GM23338 (cell line): ENCODE results near the gene INKA1. TPM values are rescaled to one million over a fixed set of nuclear protein-coding genes. Genes with fewer than 3 reads are reported as not detected.

Experiments
- ATAC-seq: fragments of 200-7000 bp; cut with Tn5 transposase; 3 replicates; pipeline ENCODE4 v1.9.1; 2020
- DNase-seq: peaks from one replicate; pipeline ENCODE4 v3.0.0-alpha.2; 2015; ENCODE audit warnings: low spot score
- H2AFZ ChIP-seq: fragments of 200-600 bp; sonication (generic); 2 replicates; pipeline ENCODE4 v1.8.0; 2016; ENCODE audit warnings: antibody characterized with exemption, mild to moderate bottlenecking, moderate library complexity
- H3F3A ChIP-seq: fragments of 200-600 bp; sonication (generic); replicated peaks from 2 replicates; pipeline ENCODE4 v1.8.0; 2017; ENCODE audit warnings: antibody characterized with exemption, mixed run types, low read depth
- H3K27ac ChIP-seq: fragments of 200-600 bp; sonication (generic); 2 replicates; pipeline ENCODE4 v1.6.1; 2016; ENCODE audit warnings: low read depth
- H3K27me3 ChIP-seq: fragments of 200-600 bp; sonication (generic); 2 replicates; pipeline ENCODE4 v1.8.0; 2016; ENCODE audit warnings: mild to moderate bottlenecking, mixed run types, moderate library complexity; ENCODE audit not compliant: insufficient read depth
- H3K36me3 ChIP-seq: fragments of 200-600 bp; sonication (generic); 2 replicates; pipeline ENCODE4 v1.8.0; 2016; ENCODE audit warnings: mild to moderate bottlenecking; ENCODE audit not compliant: insufficient read depth
- H3K4me1 ChIP-seq: fragments of 200-600 bp; sonication (generic); 2 replicates; pipeline ENCODE4 v1.8.0; 2016; ENCODE audit warnings: mild to moderate bottlenecking, moderate library complexity; ENCODE audit not compliant: insufficient read depth
- H3K4me2 ChIP-seq: fragments of 200-600 bp; sonication (generic); 2 replicates; pipeline ENCODE4 v1.7.1; 2017; ENCODE audit warnings: mixed run types
- H3K4me3 ChIP-seq: fragments of 200-600 bp; sonication (generic); 2 replicates; pipeline ENCODE4 v1.6.1; 2016; ENCODE audit warnings: mixed run types
- H3K79me2 ChIP-seq: fragments of 200-600 bp; sonication (generic); replicated peaks from 2 replicates; pipeline ENCODE4 v1.8.0; 2017; ENCODE audit warnings: mild to moderate bottlenecking; ENCODE audit not compliant: insufficient read depth
- H3K9me2 ChIP-seq: fragments of 200-600 bp; sonication (generic); 2 replicates; pipeline ENCODE4 v1.8.0; 2017; ENCODE audit not compliant: insufficient read depth
- H4K20me1 ChIP-seq: fragments of 200-600 bp; sonication (generic); replicated peaks from 2 replicates; pipeline ENCODE4 v1.8.0; 2017; ENCODE audit warnings: mild to moderate bottlenecking; ENCODE audit not compliant: insufficient read depth
- H3K27ac Mint-ChIP-seq: 2 replicates; pipeline ENCODE4 v1.8.0; 2020; ENCODE audit warnings: inconsistent platforms, mild to moderate bottlenecking, moderate library complexity, mixed read lengths
- H3K27me3 Mint-ChIP-seq: 3 replicates; pipeline ENCODE4 v1.8.0; 2022; ENCODE audit warnings: low read depth, mild to moderate bottlenecking, moderate library complexity, mixed read lengths, inconsistent platforms; ENCODE audit not compliant: insufficient read depth, poor library complexity
- H3K36me3 Mint-ChIP-seq: 3 replicates; pipeline ENCODE4 v1.8.0; 2021; ENCODE audit warnings: low read depth, mild to moderate bottlenecking, inconsistent platforms, moderate library complexity, mixed read lengths
- H3K4me1 Mint-ChIP-seq: 3 replicates; pipeline ENCODE4 v1.8.0; 2020; ENCODE audit warnings: mild to moderate bottlenecking, inconsistent platforms, mixed read lengths
- H3K4me3 Mint-ChIP-seq: 3 replicates; pipeline ENCODE4 v1.8.0; 2021; ENCODE audit warnings: moderate library complexity, mild to moderate bottlenecking, inconsistent platforms, mixed read lengths
- H3K9me3 Mint-ChIP-seq: 3 replicates; pipeline ENCODE4 v1.8.0; 2020; ENCODE audit warnings: moderate library complexity, mild to moderate bottlenecking, inconsistent platforms, mixed read lengths
- CREB1 ChIP-seq: fragments of 250-450 bp; sonication (Bioruptor Pico); IDR thresholded peaks from 2 replicates; pipeline ENCODE4 v1.5.0; 2020; ENCODE audit warnings: low read depth, mild to moderate bottlenecking, moderate library complexity
- EZH2 ChIP-seq: fragments of 200-600 bp; sonication (generic); IDR thresholded peaks from one replicate; pipeline ENCODE4 v1.8.0; 2017; ENCODE audit warnings: antibody characterized with exemption, mild to moderate bottlenecking, low read depth; ENCODE audit not compliant: unreplicated experiment
- EZH2phosphoT487 ChIP-seq: fragments of 200-600 bp; sonication (generic); IDR thresholded peaks from one replicate; pipeline ENCODE4 v1.8.1; 2018; ENCODE audit warnings: antibody characterized with exemption; ENCODE audit not compliant: unreplicated experiment
- JUNB ChIP-seq: IDR thresholded peaks from one replicate; pipeline ENCODE4 v1.6.1; 2016; ENCODE audit warnings: antibody characterized with exemption; ENCODE audit not compliant: unreplicated experiment
- NANOG ChIP-seq: IDR thresholded peaks from 2 replicates; pipeline ENCODE4 v1.6.1; 2016; ENCODE audit warnings: antibody characterized with exemption, borderline replicate concordance
- POLR2AphosphoS5 ChIP-seq: IDR thresholded peaks from 2 replicates; pipeline ENCODE4 v1.6.1; 2016; ENCODE audit warnings: antibody characterized with exemption, low read depth
- STAT1 ChIP-seq: IDR thresholded peaks from one replicate; pipeline ENCODE4 v1.6.1; 2016; ENCODE audit warnings: antibody characterized with exemption; ENCODE audit not compliant: unreplicated experiment
- ZNF114 ChIP-seq: fragments of 250-450 bp; sonication (Bioruptor Pico); IDR thresholded peaks from 2 replicates; pipeline ENCODE4 v1.5.0; 2020; ENCODE audit warnings: mild to moderate bottlenecking, moderate library complexity
- ZNF331 ChIP-seq: fragments of 250-450 bp; sonication (Bioruptor Pico); IDR thresholded peaks from 2 replicates; pipeline ENCODE4 v1.5.0; 2020; ENCODE audit warnings: low read depth, mild to moderate bottlenecking, moderate library complexity
- polyA plus RNA-seq: library from polyadenylated mRNA; unstranded; fragments of >200 nt; fragmentation: Nextera tagmentation; extraction: Ambion mirVana; gene quantifications from 2 replicates; pipeline ENCODE4 v1.2.1, GENCODE V29; 2016
- total RNA-seq: library from RNA; depleted of rRNA; stranded (reverse); fragments of >200 nt; shearing (Covaris generic); gene quantifications from 2 replicates; pipeline ENCODE4 v1.2.3, GENCODE V29; 2014
- TF ChIP-seq, protein P1 (sequence below), 2 experiments: fragments of 200-600 bp in 1 of 2; sonication (generic) in 1 of 2; conservative IDR thresholded peaks; 2 replicates each; pipeline versions ENCODE4 v1.5.1 to v1.6.1; 2016 to 2017; ENCODE audit warnings: antibody characterized with exemption in 2 of 2, low read depth in 2 of 2, mild to moderate bottlenecking in 2 of 2, moderate library complexity in 1 of 2
- TF ChIP-seq, protein P2 (sequence below): IDR thresholded peaks from one replicate; pipeline ENCODE4 v1.6.1; 2018; ENCODE audit warnings: antibody characterized with exemption; ENCODE audit not compliant: unreplicated experiment
- TF ChIP-seq, protein P3 (sequence below): fragments of 250-450 bp; sonication (Bioruptor Pico); IDR thresholded peaks from 2 replicates; pipeline ENCODE4 v1.5.0; 2020; ENCODE audit warnings: mild to moderate bottlenecking, moderate library complexity
- TF ChIP-seq, protein P4 (sequence below): IDR thresholded peaks from 2 replicates; pipeline ENCODE4 v1.6.1; 2016; ENCODE audit warnings: antibody characterized with exemption

The INKA1 gene
- total and polyA plus RNA-seq, 2 experiments from 2014 or later: 3.7 to 4.0 TPM

DNA sequence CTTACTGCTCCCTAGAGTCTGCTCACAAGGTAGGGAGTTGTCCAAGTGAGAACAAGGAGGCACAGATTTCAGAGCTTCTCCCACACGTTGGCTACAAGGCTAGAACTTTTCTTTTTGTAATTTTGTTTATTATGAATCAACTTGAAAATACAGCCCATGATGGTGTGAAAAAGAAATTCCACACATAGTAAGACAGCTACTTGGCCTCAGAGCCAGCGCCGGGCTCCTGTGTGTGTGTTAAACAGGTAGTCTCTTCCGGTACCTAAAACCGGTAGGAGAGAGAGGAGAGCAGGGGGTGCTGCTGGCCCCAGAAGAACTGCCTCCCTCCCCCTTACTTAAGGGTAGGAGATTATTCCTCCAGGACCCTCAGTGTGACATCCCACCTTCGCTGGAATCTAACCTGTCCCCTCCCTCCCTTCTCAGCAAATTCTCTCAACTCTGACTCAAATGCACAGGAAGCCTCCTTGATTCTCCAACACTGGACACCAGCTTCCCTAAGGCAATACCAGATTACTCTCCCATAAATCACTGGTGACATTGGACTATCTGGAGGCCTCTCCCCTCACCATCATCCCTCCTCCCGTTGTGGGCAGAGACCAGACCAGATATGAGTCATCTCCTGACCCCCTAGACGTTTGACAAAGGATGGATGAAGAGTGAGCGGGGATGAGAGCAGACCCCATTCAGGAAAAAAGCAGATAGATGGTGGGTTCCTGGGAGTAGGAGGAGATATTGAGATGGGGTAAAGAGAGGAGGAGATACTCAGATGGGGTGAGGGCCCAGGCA is 12.2 kb upstream of the INKA1 start:
- H3K4me1 ChIP-seq: no peaks in the 10 kb centered on the region
- Mint-ChIP-seq H3K9me3 (no peaks in the 10 kb centered on the region), H3K4me1 (no peaks in the 10 kb centered on the region; the same call in 2 of the 3 replicates), H3K27ac (no peak overlapping the region), H3K4me3 (no peak overlapping the region), H3K27me3 (peaks cover 11% of the 10 kb centered on the region), H3K36me3 (no peaks in the 10 kb centered on the region)
- peaks cover 4% of the 10 kb centered on the region; the same call in 1 of the 2 replicates for H3K79me2 ChIP-seq
- TF ChIP-seq CREB1 (CRISPR knock-in tag): no peak
- TF ChIP-seq JUNB: no peak
- TF ChIP-seq, protein P1, sequence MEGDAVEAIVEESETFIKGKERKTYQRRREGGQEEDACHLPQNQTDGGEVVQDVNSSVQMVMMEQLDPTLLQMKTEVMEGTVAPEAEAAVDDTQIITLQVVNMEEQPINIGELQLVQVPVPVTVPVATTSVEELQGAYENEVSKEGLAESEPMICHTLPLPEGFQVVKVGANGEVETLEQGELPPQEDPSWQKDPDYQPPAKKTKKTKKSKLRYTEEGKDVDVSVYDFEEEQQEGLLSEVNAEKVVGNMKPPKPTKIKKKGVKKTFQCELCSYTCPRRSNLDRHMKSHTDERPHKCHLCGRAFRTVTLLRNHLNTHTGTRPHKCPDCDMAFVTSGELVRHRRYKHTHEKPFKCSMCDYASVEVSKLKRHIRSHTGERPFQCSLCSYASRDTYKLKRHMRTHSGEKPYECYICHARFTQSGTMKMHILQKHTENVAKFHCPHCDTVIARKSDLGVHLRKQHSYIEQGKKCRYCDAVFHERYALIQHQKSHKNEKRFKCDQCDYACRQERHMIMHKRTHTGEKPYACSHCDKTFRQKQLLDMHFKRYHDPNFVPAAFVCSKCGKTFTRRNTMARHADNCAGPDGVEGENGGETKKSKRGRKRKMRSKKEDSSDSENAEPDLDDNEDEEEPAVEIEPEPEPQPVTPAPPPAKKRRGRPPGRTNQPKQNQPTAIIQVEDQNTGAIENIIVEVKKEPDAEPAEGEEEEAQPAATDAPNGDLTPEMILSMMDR (conservative IDR thresholded peaks at IDR 0.05; ENCODE audit: low read depth in 2 of 2): no peak
- no peak for TF ChIP-seq EZH2phosphoT487
- TF ChIP-seq, protein P2, sequence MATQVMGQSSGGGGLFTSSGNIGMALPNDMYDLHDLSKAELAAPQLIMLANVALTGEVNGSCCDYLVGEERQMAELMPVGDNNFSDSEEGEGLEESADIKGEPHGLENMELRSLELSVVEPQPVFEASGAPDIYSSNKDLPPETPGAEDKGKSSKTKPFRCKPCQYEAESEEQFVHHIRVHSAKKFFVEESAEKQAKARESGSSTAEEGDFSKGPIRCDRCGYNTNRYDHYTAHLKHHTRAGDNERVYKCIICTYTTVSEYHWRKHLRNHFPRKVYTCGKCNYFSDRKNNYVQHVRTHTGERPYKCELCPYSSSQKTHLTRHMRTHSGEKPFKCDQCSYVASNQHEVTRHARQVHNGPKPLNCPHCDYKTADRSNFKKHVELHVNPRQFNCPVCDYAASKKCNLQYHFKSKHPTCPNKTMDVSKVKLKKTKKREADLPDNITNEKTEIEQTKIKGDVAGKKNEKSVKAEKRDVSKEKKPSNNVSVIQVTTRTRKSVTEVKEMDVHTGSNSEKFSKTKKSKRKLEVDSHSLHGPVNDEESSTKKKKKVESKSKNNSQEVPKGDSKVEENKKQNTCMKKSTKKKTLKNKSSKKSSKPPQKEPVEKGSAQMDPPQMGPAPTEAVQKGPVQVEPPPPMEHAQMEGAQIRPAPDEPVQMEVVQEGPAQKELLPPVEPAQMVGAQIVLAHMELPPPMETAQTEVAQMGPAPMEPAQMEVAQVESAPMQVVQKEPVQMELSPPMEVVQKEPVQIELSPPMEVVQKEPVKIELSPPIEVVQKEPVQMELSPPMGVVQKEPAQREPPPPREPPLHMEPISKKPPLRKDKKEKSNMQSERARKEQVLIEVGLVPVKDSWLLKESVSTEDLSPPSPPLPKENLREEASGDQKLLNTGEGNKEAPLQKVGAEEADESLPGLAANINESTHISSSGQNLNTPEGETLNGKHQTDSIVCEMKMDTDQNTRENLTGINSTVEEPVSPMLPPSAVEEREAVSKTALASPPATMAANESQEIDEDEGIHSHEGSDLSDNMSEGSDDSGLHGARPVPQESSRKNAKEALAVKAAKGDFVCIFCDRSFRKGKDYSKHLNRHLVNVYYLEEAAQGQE: no peak
- TF ChIP-seq POLR2AphosphoS5: no peak
- TF ChIP-seq EZH2: no peak
- no peak for TF ChIP-seq ZNF114
- TF ChIP-seq ZNF331 (CRISPR knock-in tag): no peak
- TF ChIP-seq, protein P3, sequence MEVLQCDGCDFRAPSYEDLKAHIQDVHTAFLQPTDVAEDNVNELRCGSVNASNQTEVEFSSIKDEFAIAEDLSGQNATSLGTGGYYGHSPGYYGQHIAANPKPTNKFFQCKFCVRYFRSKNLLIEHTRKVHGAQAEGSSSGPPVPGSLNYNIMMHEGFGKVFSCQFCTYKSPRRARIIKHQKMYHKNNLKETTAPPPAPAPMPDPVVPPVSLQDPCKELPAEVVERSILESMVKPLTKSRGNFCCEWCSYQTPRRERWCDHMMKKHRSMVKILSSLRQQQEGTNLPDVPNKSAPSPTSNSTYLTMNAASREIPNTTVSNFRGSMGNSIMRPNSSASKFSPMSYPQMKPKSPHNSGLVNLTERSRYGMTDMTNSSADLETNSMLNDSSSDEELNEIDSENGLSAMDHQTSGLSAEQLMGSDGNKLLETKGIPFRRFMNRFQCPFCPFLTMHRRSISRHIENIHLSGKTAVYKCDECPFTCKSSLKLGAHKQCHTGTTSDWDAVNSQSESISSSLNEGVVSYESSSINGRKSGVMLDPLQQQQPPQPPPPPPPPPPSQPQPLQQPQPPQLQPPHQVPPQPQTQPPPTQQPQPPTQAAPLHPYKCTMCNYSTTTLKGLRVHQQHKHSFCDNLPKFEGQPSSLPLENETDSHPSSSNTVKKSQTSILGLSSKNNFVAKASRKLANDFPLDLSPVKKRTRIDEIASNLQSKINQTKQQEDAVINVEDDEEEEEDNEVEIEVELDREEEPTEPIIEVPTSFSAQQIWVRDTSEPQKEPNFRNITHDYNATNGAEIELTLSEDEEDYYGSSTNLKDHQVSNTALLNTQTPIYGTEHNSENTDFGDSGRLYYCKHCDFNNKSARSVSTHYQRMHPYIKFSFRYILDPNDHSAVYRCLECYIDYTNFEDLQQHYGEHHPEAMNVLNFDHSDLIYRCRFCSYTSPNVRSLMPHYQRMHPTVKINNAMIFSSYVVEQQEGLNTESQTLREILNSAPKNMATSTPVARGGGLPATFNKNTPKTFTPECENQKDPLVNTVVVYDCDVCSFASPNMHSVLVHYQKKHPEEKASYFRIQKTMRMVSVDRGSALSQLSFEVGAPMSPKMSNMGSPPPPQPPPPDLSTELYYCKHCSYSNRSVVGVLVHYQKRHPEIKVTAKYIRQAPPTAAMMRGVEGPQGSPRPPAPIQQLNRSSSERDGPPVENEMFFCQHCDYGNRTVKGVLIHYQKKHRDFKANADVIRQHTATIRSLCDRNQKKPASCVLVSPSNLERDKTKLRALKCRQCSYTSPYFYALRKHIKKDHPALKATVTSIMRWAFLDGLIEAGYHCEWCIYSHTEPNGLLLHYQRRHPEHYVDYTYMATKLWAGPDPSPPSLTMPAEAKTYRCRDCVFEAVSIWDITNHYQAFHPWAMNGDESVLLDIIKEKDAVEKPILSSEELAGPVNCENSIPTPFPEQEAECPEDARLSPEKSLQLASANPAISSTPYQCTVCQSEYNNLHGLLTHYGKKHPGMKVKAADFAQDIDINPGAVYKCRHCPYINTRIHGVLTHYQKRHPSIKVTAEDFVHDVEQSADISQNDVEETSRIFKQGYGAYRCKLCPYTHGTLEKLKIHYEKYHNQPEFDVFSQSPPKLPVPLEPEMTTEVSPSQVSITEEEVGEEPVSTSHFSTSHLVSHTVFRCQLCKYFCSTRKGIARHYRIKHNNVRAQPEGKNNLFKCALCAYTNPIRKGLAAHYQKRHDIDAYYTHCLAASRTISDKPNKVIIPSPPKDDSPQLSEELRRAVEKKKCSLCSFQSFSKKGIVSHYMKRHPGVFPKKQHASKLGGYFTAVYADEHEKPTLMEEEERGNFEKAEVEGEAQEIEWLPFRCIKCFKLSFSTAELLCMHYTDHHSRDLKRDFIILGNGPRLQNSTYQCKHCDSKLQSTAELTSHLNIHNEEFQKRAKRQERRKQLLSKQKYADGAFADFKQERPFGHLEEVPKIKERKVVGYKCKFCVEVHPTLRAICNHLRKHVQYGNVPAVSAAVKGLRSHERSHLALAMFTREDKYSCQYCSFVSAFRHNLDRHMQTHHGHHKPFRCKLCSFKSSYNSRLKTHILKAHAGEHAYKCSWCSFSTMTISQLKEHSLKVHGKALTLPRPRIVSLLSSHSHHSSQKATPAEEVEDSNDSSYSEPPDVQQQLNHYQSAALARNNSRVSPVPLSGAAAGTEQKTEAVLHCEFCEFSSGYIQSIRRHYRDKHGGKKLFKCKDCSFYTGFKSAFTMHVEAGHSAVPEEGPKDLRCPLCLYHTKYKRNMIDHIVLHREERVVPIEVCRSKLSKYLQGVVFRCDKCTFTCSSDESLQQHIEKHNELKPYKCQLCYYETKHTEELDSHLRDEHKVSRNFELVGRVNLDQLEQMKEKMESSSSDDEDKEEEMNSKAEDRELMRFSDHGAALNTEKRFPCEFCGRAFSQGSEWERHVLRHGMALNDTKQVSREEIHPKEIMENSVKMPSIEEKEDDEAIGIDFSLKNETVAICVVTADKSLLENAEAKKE (CRISPR knock-in tag): no peak
- TF ChIP-seq, protein P4, sequence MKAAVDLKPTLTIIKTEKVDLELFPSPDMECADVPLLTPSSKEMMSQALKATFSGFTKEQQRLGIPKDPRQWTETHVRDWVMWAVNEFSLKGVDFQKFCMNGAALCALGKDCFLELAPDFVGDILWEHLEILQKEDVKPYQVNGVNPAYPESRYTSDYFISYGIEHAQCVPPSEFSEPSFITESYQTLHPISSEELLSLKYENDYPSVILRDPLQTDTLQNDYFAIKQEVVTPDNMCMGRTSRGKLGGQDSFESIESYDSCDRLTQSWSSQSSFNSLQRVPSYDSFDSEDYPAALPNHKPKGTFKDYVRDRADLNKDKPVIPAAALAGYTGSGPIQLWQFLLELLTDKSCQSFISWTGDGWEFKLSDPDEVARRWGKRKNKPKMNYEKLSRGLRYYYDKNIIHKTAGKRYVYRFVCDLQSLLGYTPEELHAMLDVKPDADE: no peak
- no peak for TF ChIP-seq STAT1
- TF ChIP-seq NANOG: no peak
- no peaks in the 10 kb centered on the region for H3K9me2 ChIP-seq
- DNase-seq (no peak), ATAC-seq (no peak)
- peak overlapping the region; percentile 66; the same call in 1 of the 2 replicates for H2AFZ ChIP-seq
- H3K36me3 ChIP-seq: no peaks in the 10 kb centered on the region
- H4K20me1 ChIP-seq: no peaks in the 10 kb centered on the region
- no peak overlapping the region for H3K4me3 ChIP-seq
- H3K4me2 ChIP-seq: no peak overlapping the region
- H3K27me3 ChIP-seq: no peaks in the 10 kb centered on the region
- no peaks in the 10 kb centered on the region; the same call in 1 of the 2 replicates for H3F3A ChIP-seq
- H3K27ac ChIP-seq: no peak overlapping the region
